Measurements from ENCODE around the gene KRT9.
"Not testable (repeated sequence)": the region's sequence is repeated elsewhere in the genome, so short reads cannot be mapped to it uniquely, and the experiment has no call there.

DNA sequence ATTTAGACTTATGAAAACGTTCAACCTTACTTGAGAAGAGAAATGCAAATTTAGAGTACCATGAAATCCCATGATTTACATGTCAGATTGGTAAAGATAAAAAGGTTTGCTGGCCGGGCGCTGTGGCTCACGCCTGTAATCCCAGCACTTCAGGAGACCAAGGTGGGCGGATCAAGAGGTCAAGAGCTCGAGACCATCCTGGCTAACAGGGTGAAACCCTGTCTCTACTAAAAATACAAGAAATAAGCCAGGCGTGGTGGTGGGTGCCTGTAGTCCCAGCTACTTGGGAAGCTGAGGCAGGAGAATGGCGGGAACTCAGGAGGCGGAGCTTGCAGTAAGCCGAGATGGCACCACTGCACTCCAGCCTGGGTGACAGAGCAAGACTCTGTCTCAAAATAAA is 29.1 kb downstream of the KRT9 start:
- TF ChIP-seq, protein P1, sequence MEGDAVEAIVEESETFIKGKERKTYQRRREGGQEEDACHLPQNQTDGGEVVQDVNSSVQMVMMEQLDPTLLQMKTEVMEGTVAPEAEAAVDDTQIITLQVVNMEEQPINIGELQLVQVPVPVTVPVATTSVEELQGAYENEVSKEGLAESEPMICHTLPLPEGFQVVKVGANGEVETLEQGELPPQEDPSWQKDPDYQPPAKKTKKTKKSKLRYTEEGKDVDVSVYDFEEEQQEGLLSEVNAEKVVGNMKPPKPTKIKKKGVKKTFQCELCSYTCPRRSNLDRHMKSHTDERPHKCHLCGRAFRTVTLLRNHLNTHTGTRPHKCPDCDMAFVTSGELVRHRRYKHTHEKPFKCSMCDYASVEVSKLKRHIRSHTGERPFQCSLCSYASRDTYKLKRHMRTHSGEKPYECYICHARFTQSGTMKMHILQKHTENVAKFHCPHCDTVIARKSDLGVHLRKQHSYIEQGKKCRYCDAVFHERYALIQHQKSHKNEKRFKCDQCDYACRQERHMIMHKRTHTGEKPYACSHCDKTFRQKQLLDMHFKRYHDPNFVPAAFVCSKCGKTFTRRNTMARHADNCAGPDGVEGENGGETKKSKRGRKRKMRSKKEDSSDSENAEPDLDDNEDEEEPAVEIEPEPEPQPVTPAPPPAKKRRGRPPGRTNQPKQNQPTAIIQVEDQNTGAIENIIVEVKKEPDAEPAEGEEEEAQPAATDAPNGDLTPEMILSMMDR (IDR thresholded peaks at IDR 0.05) = not testable (repeated sequence)
- not testable (repeated sequence) for TF ChIP-seq POLR2A (IDR thresholded peaks at IDR 0.05)

All from esophagus squamous epithelium (tissue), 4 donors.